Mesendoderm (in vitro differentiated cells): ENCODE data around the gene CD200.

Experiments used
- DNase-seq: peaks from one replicate; pipeline ENCODE4 v3.0.0; 2013
- H2AK5ac ChIP-seq: 2 replicates; pipeline ENCODE4 v1.6.1; 2013; ENCODE audit warnings: low read length, inconsistent platforms
- H2BK120ac ChIP-seq: 2 replicates; pipeline ENCODE4 v1.6.1; 2013; ENCODE audit warnings: low read depth, mild to moderate bottlenecking, low read length, moderate library complexity, mixed read lengths
- H2BK15ac ChIP-seq: replicated peaks from 2 replicates; pipeline ENCODE4 v1.6.1; 2013; ENCODE audit warnings: low read depth, mild to moderate bottlenecking, moderate library complexity
- H2BK5ac ChIP-seq: 2 replicates; pipeline ENCODE4 v1.6.1; 2013; ENCODE audit warnings: low read length, inconsistent platforms
- H3K18ac ChIP-seq: 2 replicates; pipeline ENCODE4 v1.6.1; 2013; ENCODE audit warnings: mild to moderate bottlenecking, low read length, mixed read lengths
- H3K23ac ChIP-seq: one replicate; pipeline ENCODE4 v1.6.1; 2013; ENCODE audit warnings: low read length
- H3K27ac ChIP-seq: 2 replicates; pipeline ENCODE4 v1.5.1; 2013; ENCODE audit warnings: low read depth, mild to moderate bottlenecking, inconsistent platforms, low read length, moderate library complexity
- H3K27me3 ChIP-seq: 2 replicates; pipeline ENCODE4 v1.6.1; 2013; ENCODE audit warnings: low read length, control low read depth, mild to moderate bottlenecking, inconsistent platforms; ENCODE audit not compliant: insufficient read depth, poor library complexity
- H3K36me3 ChIP-seq: 2 replicates; pipeline ENCODE4 v1.6.1; 2013; ENCODE audit warnings: low read length, inconsistent platforms; ENCODE audit not compliant: control insufficient read depth, insufficient read depth
- H3K4ac ChIP-seq: one replicate; pipeline ENCODE4 v1.6.1; 2013; ENCODE audit warnings: low read depth, mild to moderate bottlenecking, low read length, moderate library complexity
- H3K4me1 ChIP-seq: 2 replicates; pipeline ENCODE4 v1.6.1; 2013; ENCODE audit warnings: low read depth, low read length, inconsistent platforms; ENCODE audit not compliant: control insufficient read depth
- H3K4me2 ChIP-seq: 2 replicates; pipeline ENCODE4 v1.6.1; 2013; ENCODE audit warnings: low read length
- H3K4me3 ChIP-seq: 2 replicates; pipeline ENCODE4 v1.5.1; 2013; ENCODE audit warnings: mild to moderate bottlenecking, low read length
- H3K56ac ChIP-seq: one replicate; pipeline ENCODE4 v1.6.1; 2013; ENCODE audit warnings: low read length
- H3K79me1 ChIP-seq: 2 replicates; pipeline ENCODE4 v1.6.1; 2013; ENCODE audit warnings: low read length, inconsistent platforms
- H3K79me2 ChIP-seq: 2 replicates; pipeline ENCODE4 v1.6.1; 2013; ENCODE audit warnings: mild to moderate bottlenecking, low read length; ENCODE audit not compliant: control insufficient read depth, insufficient read depth
- H3K9ac ChIP-seq: 2 replicates; pipeline ENCODE4 v1.6.1; 2013; ENCODE audit warnings: low read length, inconsistent platforms
- H4K5ac ChIP-seq: one replicate; pipeline ENCODE4 v1.6.1; 2013; ENCODE audit warnings: low read length
- H4K8ac ChIP-seq: one replicate; pipeline ENCODE4 v1.6.1; 2013; ENCODE audit warnings: low read depth, mild to moderate bottlenecking, control low read depth, low read length, moderate library complexity
- WGBS: extraction: QIAGEN DNeasy Blood & Tissue Kit; methylation state at CpG from one replicate; pipeline ENCODE4 v1.1.7; 2013; ENCODE audit warnings: low lambda C conversion rate, missing lambda C conversion rate; ENCODE audit not compliant: insufficient coverage; ENCODE audit errors: extremely low coverage; 5-methylcytosine and 5-hydroxymethylcytosine counted together

CD200 gene

GRCh38 chr3:112354642-112355306 is 21.8 kb downstream of the CD200 start:
- H2BK5ac ChIP-seq = no peak overlapping the region
- peak overlapping the region; percentile 60 for H3K18ac ChIP-seq
- H3K4me2 ChIP-seq = no peak overlapping the region
- WGBS = no CpG with 5 or more reads among the region's 2 CpGs
- no peak for DNase-seq
- no peak overlapping the region for H2BK15ac ChIP-seq
- no peak overlapping the region for H3K27ac ChIP-seq
- H2BK120ac ChIP-seq = no peak overlapping the region
- no peak overlapping the region for H3K4ac ChIP-seq
- H3K27me3 ChIP-seq = no peaks in the 10 kb centered on the region
- no peak overlapping the region for H4K8ac ChIP-seq
- H3K23ac ChIP-seq = no peak overlapping the region
- H4K5ac ChIP-seq = no peak overlapping the region
- H3K4me3 ChIP-seq = no peak overlapping the region
- H3K9ac ChIP-seq = no peak overlapping the region
- H3K79me1 ChIP-seq = peaks cover 2% of the 10 kb centered on the region
- H2AK5ac ChIP-seq = no peak overlapping the region
- peaks cover 2% of the 10 kb centered on the region for H3K36me3 ChIP-seq
- peaks cover 7% of the 10 kb centered on the region for H3K4me1 ChIP-seq
- no peak overlapping the region for H3K56ac ChIP-seq
- H3K79me2 ChIP-seq = no peaks in the 10 kb centered on the region

- Histone ChIP-seq H3K4me2 (no peak overlapping the region), H3K18ac (no peak overlapping the region), H3K4me3 (no peak overlapping the region), H3K27me3 (no peaks in the 10 kb centered on the region), H3K9ac (no peak overlapping the region), H2BK5ac (no peak overlapping the region), H4K8ac (no peak overlapping the region), H3K56ac (no peak overlapping the region), H3K4ac (no peak overlapping the region), H3K23ac (no peak overlapping the region), H3K4me1 (peaks cover 5% of the 10 kb centered on the region), H2BK120ac (no peak overlapping the region), H3K27ac (no peak overlapping the region), H4K5ac (no peak overlapping the region), H3K79me2 (no peaks in the 10 kb centered on the region), H3K79me1 (no peaks in the 10 kb centered on the region), H2BK15ac (no peak overlapping the region), H3K36me3 (no peaks in the 10 kb centered on the region), H2AK5ac (no peak overlapping the region)
- no CpG with 5 or more reads among the region's 5 CpGs for WGBS
- DNase-seq = no peak
These were observed 22.3 kb downstream of the CD200 start for GRCh38 chr3:112355307-112355687.

- Histone ChIP-seq H3K4me2 (no peak overlapping the region), H3K4ac (no peak overlapping the region), H3K27me3 (no peaks in the 10 kb centered on the region), H4K5ac (no peak overlapping the region), H3K9ac (no peak overlapping the region), H3K23ac (no peak overlapping the region), H3K79me1 (no peaks in the 10 kb centered on the region), H3K18ac (no peak overlapping the region), H2BK5ac (no peak overlapping the region), H3K4me1 (peaks cover 3% of the 10 kb centered on the region), H3K27ac (no peak overlapping the region), H2AK5ac (no peak overlapping the region), H2BK120ac (no peak overlapping the region), H3K4me3 (no peak overlapping the region), H2BK15ac (no peak overlapping the region), H3K56ac (no peak overlapping the region), H4K8ac (no peak overlapping the region), H3K36me3 (peaks cover 3% of the 10 kb centered on the region), H3K79me2 (no peaks in the 10 kb centered on the region)
- WGBS = no CpG with 5 or more reads among the region's 12 CpGs
- no peak for DNase-seq
These were observed 25.2 kb downstream of the CD200 start for GRCh38 chr3:112357930-112358780.

GRCh38 chr3:112360561-112360960 is 27.6 kb downstream of the CD200 start:
- Histone ChIP-seq H4K5ac (no peak overlapping the region), H3K4me1 (no peaks in the 10 kb centered on the region), H3K79me2 (no peaks in the 10 kb centered on the region), H3K4me2 (no peak overlapping the region), H3K56ac (no peak overlapping the region), H3K18ac (no peak overlapping the region), H3K27me3 (no peaks in the 10 kb centered on the region), H3K36me3 (peaks cover 3% of the 10 kb centered on the region), H3K79me1 (no peaks in the 10 kb centered on the region), H2BK5ac (no peak overlapping the region), H3K4ac (no peak overlapping the region), H2BK15ac (no peak overlapping the region), H3K27ac (no peak overlapping the region), H2BK120ac (no peak overlapping the region), H4K8ac (no peak overlapping the region), H3K23ac (no peak overlapping the region), H2AK5ac (no peak overlapping the region), H3K4me3 (no peak overlapping the region), H3K9ac (no peak overlapping the region)
- no peak for DNase-seq
- WGBS = no CpG with 5 or more reads among the region's 2 CpGs

GRCh38 chr3:112362221-112362620 is 29.3 kb downstream of the CD200 start:
- H2AK5ac ChIP-seq = no peak overlapping the region
- H2BK5ac ChIP-seq = no peak overlapping the region
- H3K79me1 ChIP-seq = no peaks in the 10 kb centered on the region
- H2BK120ac ChIP-seq = no peak overlapping the region
- H3K79me2 ChIP-seq = no peaks in the 10 kb centered on the region
- H3K9ac ChIP-seq = no peak overlapping the region
- H3K4me1 ChIP-seq = no peaks in the 10 kb centered on the region
- H3K27ac ChIP-seq = no peak overlapping the region
- no peak overlapping the region for H3K4ac ChIP-seq
- no CpG with 5 or more reads among the region's 2 CpGs for WGBS
- H3K56ac ChIP-seq = no peak overlapping the region
- H4K8ac ChIP-seq = no peak overlapping the region
- H3K4me3 ChIP-seq = no peak overlapping the region
- H3K4me2 ChIP-seq = no peak overlapping the region
- no peak overlapping the region for H4K5ac ChIP-seq
- no peak overlapping the region for H3K18ac ChIP-seq
- H2BK15ac ChIP-seq = no peak overlapping the region
- DNase-seq = no peak
- H3K36me3 ChIP-seq = peaks cover 3% of the 10 kb centered on the region
- no peaks in the 10 kb centered on the region for H3K27me3 ChIP-seq
- no peak overlapping the region for H3K23ac ChIP-seq
